CD4-positive, alpha-beta T cell treated with Interleukin-17A for 4 hours (primary cell): ENCODE data around the gene SLC39A12.

Experiments
- DNase-seq: peaks from one replicate; pipeline ENCODE4 v3.0.0-alpha.2; 2020; ENCODE audit warnings: mixed read lengths

SLC39A12 gene

GRCh38 chr10:18066947-18067346 lies 115.2 kb downstream of the SLC39A12 start:
- no peak for DNase-seq

GRCh38 chr10:18068401-18068800 lies 116.7 kb downstream of the SLC39A12 start:
- no peak for DNase-seq

- DNase-seq: no peak
These were observed 119.9 kb downstream of the SLC39A12 start for GRCh38 chr10:18071591-18071990.

- DNase-seq: no peak
These were observed 121.6 kb downstream of the SLC39A12 start for GRCh38 chr10:18073314-18073713.

GRCh38 chr10:18075881-18076280 lies 124.2 kb downstream of the SLC39A12 start:
- DNase-seq: no peak

GRCh38 chr10:18079665-18080295 lies 128.1 kb downstream of the SLC39A12 start:
- DNase-seq: no peak

- no peak for DNase-seq
These were observed 130.7 kb downstream of the SLC39A12 start for GRCh38 chr10:18082381-18082780.

GRCh38 chr10:18085855-18086254 lies 134.1 kb downstream of the SLC39A12 start:
- DNase-seq: no peak

GRCh38 chr10:18086746-18087145 lies 135.0 kb downstream of the SLC39A12 start:
- no peak for DNase-seq

- no peak for DNase-seq
These were observed 135.6 kb downstream of the SLC39A12 start for GRCh38 chr10:18087355-18087754.
